ENCODE data around the gene CD4. TPM values are rescaled to one million over a fixed set of nuclear protein-coding genes. Genes with fewer than 3 reads are reported as not detected.

CD4 gene
- total RNA-seq, 1 donor, result not detected

GRCh38 chr12:6773590-6774351, 15.6 kb upstream of the CD4 start:
- DNase-seq (ENCODE audit: low read depth), result no peak
- H3K4me3 ChIP-seq (ENCODE audit: low read depth, low read length), result no peak overlapping the region
- TF ChIP-seq CTCF (IDR thresholded peaks at IDR 0.05; ENCODE audit: insufficient read depth, low read length), result no peak

GRCh38 chr12:6774499-6775062, 14.7 kb upstream of the CD4 start:
- H3K4me3 ChIP-seq (ENCODE audit: low read depth, low read length), result no peak overlapping the region
- no peak for TF ChIP-seq CTCF (IDR thresholded peaks at IDR 0.05; ENCODE audit: insufficient read depth, low read length)
- no peak for DNase-seq (ENCODE audit: low read depth)

GRCh38 chr12:6775185-6776174, 13.8 kb upstream of the CD4 start:
- no peak for TF ChIP-seq CTCF (IDR thresholded peaks at IDR 0.05; ENCODE audit: insufficient read depth, low read length)
- DNase-seq (ENCODE audit: low read depth), result no peak
- H3K4me3 ChIP-seq (ENCODE audit: low read depth, low read length), result no peak overlapping the region

GRCh38 chr12:6777386-6777785, 11.9 kb upstream of the CD4 start:
- DNase-seq (ENCODE audit: low read depth), result no peak
- no peak for TF ChIP-seq CTCF (IDR thresholded peaks at IDR 0.05; ENCODE audit: insufficient read depth, low read length)
- no peak overlapping the region for H3K4me3 ChIP-seq (ENCODE audit: low read depth, low read length)

GRCh38 chr12:6778217-6778573, 11.1 kb upstream of the CD4 start:
- peak overlapping the region; percentile 58 for H3K4me3 ChIP-seq (ENCODE audit: low read depth, low read length)
- peak; percentile 39 for DNase-seq (ENCODE audit: low read depth)
- TF ChIP-seq CTCF (IDR thresholded peaks at IDR 0.05; ENCODE audit: insufficient read depth, low read length), result no peak

- peak; percentile 94 for TF ChIP-seq CTCF (IDR thresholded peaks at IDR 0.05; ENCODE audit: insufficient read depth, low read length)
- H3K4me3 ChIP-seq (ENCODE audit: low read depth, low read length), result peak overlapping the region; percentile 58
Observed at GRCh38 chr12:6778574-6779550, 10.5 kb upstream of the CD4 start.

More at GRCh38 chr12:6778574-6779550, 10.5 kb upstream of the CD4 start:
- DNase-seq (ENCODE audit: low read depth), result peak; percentile 94
